ENCODE results near the gene PIGM. TPM values are rescaled to one million over a fixed set of nuclear protein-coding genes. Genes with fewer than 3 reads are reported as not detected.
A peak's percentile ranks its signal among the peaks of the same experiment; 100 is the strongest.

PIGM gene
- total RNA-seq, 6 experiments from 2014 or later, result 3.3 to 4.7 (median 3.9) TPM

GRCh38 chr1:159989581-159989980, 42.2 kb downstream of the PIGM start:
- intact Hi-C loops (cut with DNase I), result no loop called here
- Histone ChIP-seq H3K4me3 (no peak overlapping the region), H3K27ac (no peak overlapping the region), H3K27me3 (no peaks in the 10 kb centered on the region), H3K4me1 (peaks cover 0 to 16% (median 5%) of the 10 kb centered on the region in 4 donors), H3K9me3 (no peaks in the 10 kb centered on the region), H3K36me3 (no peaks in the 10 kb centered on the region)
- 87% methylated on average over 3 of the region's 3 CpGs for WGBS (ENCODE audit: insufficient coverage, low coverage, low lambda C conversion rate, missing lambda C conversion rate)
- DNase-seq (no peak), ATAC-seq (no peak)
- TF ChIP-seq POLR2A (IDR thresholded peaks at IDR 0.05), result no peak
- no peak for TF ChIP-seq CTCF (IDR thresholded peaks at IDR 0.05)

GRCh38 chr1:159988006-159988405, 43.8 kb downstream of the PIGM start:
- intact Hi-C loops (cut with DNase I), result no loop called here
- Histone ChIP-seq H3K4me1 (peaks cover 0 to 16% (median 5%) of the 10 kb centered on the region in 4 donors), H3K4me3 (no peak overlapping the region), H3K27ac (no peak overlapping the region), H3K36me3 (no peaks in the 10 kb centered on the region), H3K27me3 (no peaks in the 10 kb centered on the region), H3K9me3 (no peaks in the 10 kb centered on the region)
- no peak for TF ChIP-seq POLR2A (IDR thresholded peaks at IDR 0.05)
- no peak for TF ChIP-seq CTCF (IDR thresholded peaks at IDR 0.05)
- ATAC-seq, result no peak
- WGBS (ENCODE audit: insufficient coverage, low coverage, low lambda C conversion rate, missing lambda C conversion rate), result 86% methylated on average over 1 of the region's 1 CpG
- no peak for DNase-seq

GRCh38 chr1:159987186-159987585, 44.6 kb downstream of the PIGM start:
- Histone ChIP-seq H3K27me3 (no peaks in the 10 kb centered on the region), H3K4me3 (no peak overlapping the region), H3K27ac (no peak overlapping the region), H3K4me1 (peaks cover 0 to 14% (median 4%) of the 10 kb centered on the region in 4 donors), H3K9me3 (no peaks in the 10 kb centered on the region), H3K36me3 (no peaks in the 10 kb centered on the region)
- no peak for TF ChIP-seq POLR2A (IDR thresholded peaks at IDR 0.05)
- no peak for TF ChIP-seq CTCF (IDR thresholded peaks at IDR 0.05)
- ATAC-seq (no peak), DNase-seq (no peak)
- intact Hi-C loops (cut with DNase I), result no loop called here
- WGBS (ENCODE audit: insufficient coverage, low coverage, low lambda C conversion rate, missing lambda C conversion rate), result 73% methylated on average over 4 of the region's 4 CpGs

GRCh38 chr1:159986531-159986930, 45.3 kb downstream of the PIGM start:
- Histone ChIP-seq H3K9me3 (no peaks in the 10 kb centered on the region), H3K27me3 (no peaks in the 10 kb centered on the region), H3K27ac (no peak overlapping the region), H3K4me1 (peaks cover 0 to 9% (median under 1%) of the 10 kb centered on the region in 4 donors), H3K36me3 (no peaks in the 10 kb centered on the region), H3K4me3 (no peak overlapping the region)
- DNase-seq (no peak), ATAC-seq (no peak)
- intact Hi-C loops (cut with DNase I), result no loop called here
- 90% methylated on average over 1 of the region's 1 CpG for WGBS (ENCODE audit: insufficient coverage, low coverage, low lambda C conversion rate, missing lambda C conversion rate)
- no peak for TF ChIP-seq POLR2A (IDR thresholded peaks at IDR 0.05)
- TF ChIP-seq CTCF (IDR thresholded peaks at IDR 0.05), result no peak

- no peaks in the 10 kb centered on the region for H3K9me3 ChIP-seq
- no peaks in the 10 kb centered on the region for H3K27me3 ChIP-seq
- TF ChIP-seq CTCF (IDR thresholded peaks at IDR 0.05), result no peak
- TF ChIP-seq POLR2A (IDR thresholded peaks at IDR 0.05), result no peak
- no peak overlapping the region for H3K27ac ChIP-seq
- 34% methylated on average over 2 of the region's 2 CpGs for WGBS (ENCODE audit: insufficient coverage, low coverage, low lambda C conversion rate, missing lambda C conversion rate)
- intact Hi-C loops (cut with DNase I), result no loop called here
- no peak overlapping the region for H3K4me3 ChIP-seq
- no peaks in the 10 kb centered on the region for H3K36me3 ChIP-seq
- peak in 3 of 4 donors; percentile 21 to 51 (median 36) for ATAC-seq
- DNase-seq, result no peak
- H3K4me1 ChIP-seq, result peaks cover 0 to 9% (median 0%) of the 10 kb centered on the region in 4 donors
These were observed 45.7 kb downstream of the PIGM start for GRCh38 chr1:159986093-159986492.

Measured in right lobe of liver (tissue), 6 donors.